Activated T-helper 17 cell treated with anti-CD3 and anti-CD28 coated beads, Interleukin-2, amount 50 U/mL, for 72 hours (primary cell): Measurements from ENCODE around the gene MMP24. TPM values are rescaled to one million over a fixed set of nuclear protein-coding genes. Genes with fewer than 3 reads are reported as not detected.
"Not testable (repeated sequence)": the region's sequence is repeated elsewhere in the genome, so short reads cannot be mapped to it uniquely, and the experiment has no call there.

Experiments used
- ATAC-seq: fragments of 150-1000 bp; cut with Tn5 transposase; replicated peaks from 2 replicates; pipeline ENCODE4 v1.10.0; 2021; ENCODE audit warnings: mild to moderate bottlenecking, moderate library complexity
- H3K27ac Mint-ChIP-seq: one replicate; pipeline ENCODE4 v1.8.0; 2022; ENCODE audit warnings: mixed read lengths
- H3K27me3 Mint-ChIP-seq: one replicate; pipeline ENCODE4 v1.8.0; 2022; ENCODE audit warnings: mixed read lengths
- H3K36me3 Mint-ChIP-seq: one replicate; pipeline ENCODE4 v1.8.0; 2022; ENCODE audit warnings: low read depth, mild to moderate bottlenecking, mixed read lengths
- H3K4me1 Mint-ChIP-seq: one replicate; pipeline ENCODE4 v1.8.0; 2022; ENCODE audit warnings: mixed read lengths
- H3K4me3 Mint-ChIP-seq: one replicate; pipeline ENCODE4 v1.8.0; 2022; ENCODE audit warnings: mild to moderate bottlenecking, mixed read lengths
- H3K9me3 Mint-ChIP-seq: one replicate; pipeline ENCODE4 v1.8.0; 2022; ENCODE audit warnings: mixed read lengths
- total RNA-seq, 2 donors: library from RNA; stranded (reverse); gene quantifications; one replicate each; pipeline ENCODE4 v1.2.3, GENCODE V29; 2022

Gene MMP24
- total RNA-seq, 2 donors from 2014 or later, result 0.04 TPM; not detected in 1

DNA sequence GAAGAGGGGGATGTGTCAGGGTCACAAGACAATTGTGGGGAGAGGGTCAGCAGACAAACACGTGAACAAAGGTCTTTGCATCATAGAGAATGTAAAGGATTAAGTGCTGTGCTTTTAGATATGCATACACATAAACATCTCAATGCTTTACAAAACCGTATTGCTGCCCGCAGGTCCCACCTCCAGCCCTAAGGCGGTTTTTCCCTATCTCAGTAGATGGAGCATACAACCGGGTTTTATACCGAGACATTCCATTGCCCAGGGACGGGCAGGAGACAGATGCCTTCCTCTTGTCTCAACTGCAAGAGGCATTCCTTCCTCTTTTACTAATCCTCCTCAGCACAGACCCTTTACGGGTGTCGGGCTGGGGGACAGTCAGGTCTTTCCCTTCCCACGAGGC is 35.8 kb downstream of the MMP24 start:
- not testable (repeated sequence) for H3K27ac Mint-ChIP-seq, H3K9me3 Mint-ChIP-seq, H3K27me3 Mint-ChIP-seq, ATAC-seq, H3K4me3 Mint-ChIP-seq, H3K4me1 Mint-ChIP-seq
- H3K36me3 Mint-ChIP-seq, result peaks cover 31% of the 10 kb centered on the region

DNA sequence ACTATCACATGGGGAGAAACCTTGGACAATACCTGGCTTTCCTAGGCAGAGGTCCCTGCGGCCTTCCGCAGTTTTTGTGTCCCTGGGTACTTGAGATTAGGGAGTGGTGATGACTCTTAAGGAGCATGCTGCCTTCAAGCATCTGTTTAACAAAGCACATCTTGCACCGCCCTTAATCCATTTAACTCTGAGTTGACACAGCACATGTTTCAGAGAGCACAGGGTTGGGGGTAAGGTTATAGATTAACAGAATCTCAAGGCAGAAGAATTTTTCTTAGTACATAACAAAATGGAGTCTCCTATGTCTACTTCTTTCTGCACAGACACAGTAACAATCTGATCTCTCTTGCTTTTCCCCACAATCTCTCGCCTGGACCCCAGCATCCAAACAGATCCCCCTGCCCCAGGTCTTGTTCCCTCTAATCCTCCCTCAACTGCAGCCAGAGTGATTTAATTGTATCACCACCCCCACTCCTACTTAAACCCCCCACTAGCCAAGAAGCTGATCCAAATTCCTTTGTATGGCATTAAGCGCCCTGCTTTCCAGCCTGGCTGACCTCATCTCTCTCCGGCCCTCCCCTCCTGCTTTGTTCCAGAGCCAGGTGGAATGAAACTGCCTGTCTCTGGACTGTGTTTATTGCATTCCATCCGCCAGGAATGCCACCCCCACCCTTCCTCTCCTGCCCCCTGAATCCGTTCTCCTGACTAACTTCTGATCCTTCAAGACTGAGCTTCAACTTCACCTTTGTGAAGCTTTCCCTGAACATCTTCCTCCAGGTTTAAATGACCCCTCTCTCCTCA is 36.4 kb downstream of the MMP24 start:
- not testable (repeated sequence) for H3K27ac Mint-ChIP-seq

DNA sequence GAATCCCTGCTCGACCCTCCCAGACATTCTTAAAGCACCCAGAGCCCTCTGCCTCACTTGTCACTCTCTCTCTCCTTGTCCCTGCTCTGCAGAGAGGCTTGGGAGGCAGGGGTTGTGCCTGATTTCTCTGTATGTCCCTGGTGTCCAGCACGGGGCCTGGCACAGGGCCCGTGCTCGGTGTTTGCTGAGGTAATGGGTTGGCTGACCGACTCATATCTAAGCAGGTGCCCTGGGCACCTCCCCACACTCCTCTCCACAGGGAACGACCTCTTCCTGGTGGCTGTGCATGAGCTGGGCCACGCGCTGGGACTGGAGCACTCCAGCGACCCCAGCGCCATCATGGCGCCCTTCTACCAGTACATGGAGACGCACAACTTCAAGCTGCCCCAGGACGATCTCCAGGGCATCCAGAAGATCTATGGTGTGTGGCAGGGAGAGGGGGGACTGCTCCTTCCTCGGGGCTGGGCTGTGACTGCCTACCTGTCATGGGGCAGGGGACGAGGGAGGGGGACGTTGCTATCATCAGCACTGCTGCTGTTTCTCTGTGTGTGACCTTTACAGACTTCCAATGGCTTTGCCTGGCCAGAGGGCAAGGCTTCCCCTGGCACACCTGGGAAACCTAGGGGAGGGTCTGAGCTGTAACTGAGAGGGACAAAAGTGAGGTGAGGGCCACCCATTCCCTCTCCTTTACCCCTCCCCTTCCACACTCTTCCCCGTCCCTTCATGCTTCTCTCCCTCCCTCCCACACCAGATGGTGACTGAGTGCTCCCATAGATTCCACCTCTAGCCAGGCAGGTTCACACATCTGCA is 37.2 kb downstream of the MMP24 start:
- Mint-ChIP-seq H3K9me3 (no peaks in the 10 kb centered on the region), H3K36me3 (peaks cover 44% of the 10 kb centered on the region), H3K27ac (no peak overlapping the region), H3K4me3 (no peak overlapping the region), H3K27me3 (no peaks in the 10 kb centered on the region), H3K4me1 (peaks cover 3% of the 10 kb centered on the region)
- no peak for ATAC-seq

More for the DNA sequence above, 36.4 kb downstream of the MMP24 start:
- not testable (repeated sequence) for ATAC-seq, H3K9me3 Mint-ChIP-seq, H3K4me1 Mint-ChIP-seq, H3K27me3 Mint-ChIP-seq, H3K4me3 Mint-ChIP-seq
- peaks cover 37% of the 10 kb centered on the region for H3K36me3 Mint-ChIP-seq

DNA sequence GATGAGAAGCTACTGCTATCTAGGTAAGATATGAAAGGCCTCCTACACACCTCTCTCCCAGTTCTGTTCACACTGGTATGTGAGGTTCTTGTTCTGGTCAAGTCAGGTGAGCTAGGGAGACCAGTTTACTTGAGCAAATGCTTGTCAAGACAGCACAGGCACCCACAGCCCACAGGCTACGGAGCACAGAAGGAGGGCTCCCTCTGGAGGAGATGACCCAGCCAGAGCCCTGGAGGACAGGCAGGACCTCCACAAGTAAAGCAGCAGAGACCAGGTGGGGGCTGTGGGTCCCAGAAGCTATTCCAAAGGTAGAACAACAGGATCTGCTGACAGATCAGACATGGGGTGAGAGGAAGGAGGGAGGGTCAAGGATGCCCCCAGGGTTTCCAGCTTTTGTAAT is 38.3 kb downstream of the MMP24 start:
- H3K27ac Mint-ChIP-seq, result no peak overlapping the region
- no peaks in the 10 kb centered on the region for H3K9me3 Mint-ChIP-seq
- H3K27me3 Mint-ChIP-seq, result no peaks in the 10 kb centered on the region
- peaks cover 3% of the 10 kb centered on the region for H3K4me1 Mint-ChIP-seq
- peaks cover 46% of the 10 kb centered on the region for H3K36me3 Mint-ChIP-seq
- no peak overlapping the region for H3K4me3 Mint-ChIP-seq
- no peak for ATAC-seq

DNA sequence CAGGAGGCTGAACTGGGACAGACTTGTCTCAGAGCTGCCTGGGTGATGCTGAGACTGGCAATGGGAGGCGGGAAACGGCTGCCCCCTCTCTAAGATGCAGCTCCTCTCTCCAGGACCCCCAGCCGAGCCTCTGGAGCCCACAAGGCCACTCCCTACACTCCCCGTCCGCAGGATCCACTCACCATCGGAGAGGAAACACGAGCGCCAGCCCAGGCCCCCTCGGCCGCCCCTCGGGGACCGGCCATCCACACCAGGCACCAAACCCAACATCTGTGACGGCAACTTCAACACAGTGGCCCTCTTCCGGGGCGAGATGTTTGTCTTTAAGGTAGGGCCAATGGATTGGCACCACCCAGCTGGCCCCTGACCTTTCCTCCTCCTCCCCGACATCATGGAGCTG is 40.6 kb downstream of the MMP24 start:
- ATAC-seq, result no peak
- Mint-ChIP-seq H3K4me1 (peaks cover 3% of the 10 kb centered on the region), H3K27ac (no peak overlapping the region)

DNA sequence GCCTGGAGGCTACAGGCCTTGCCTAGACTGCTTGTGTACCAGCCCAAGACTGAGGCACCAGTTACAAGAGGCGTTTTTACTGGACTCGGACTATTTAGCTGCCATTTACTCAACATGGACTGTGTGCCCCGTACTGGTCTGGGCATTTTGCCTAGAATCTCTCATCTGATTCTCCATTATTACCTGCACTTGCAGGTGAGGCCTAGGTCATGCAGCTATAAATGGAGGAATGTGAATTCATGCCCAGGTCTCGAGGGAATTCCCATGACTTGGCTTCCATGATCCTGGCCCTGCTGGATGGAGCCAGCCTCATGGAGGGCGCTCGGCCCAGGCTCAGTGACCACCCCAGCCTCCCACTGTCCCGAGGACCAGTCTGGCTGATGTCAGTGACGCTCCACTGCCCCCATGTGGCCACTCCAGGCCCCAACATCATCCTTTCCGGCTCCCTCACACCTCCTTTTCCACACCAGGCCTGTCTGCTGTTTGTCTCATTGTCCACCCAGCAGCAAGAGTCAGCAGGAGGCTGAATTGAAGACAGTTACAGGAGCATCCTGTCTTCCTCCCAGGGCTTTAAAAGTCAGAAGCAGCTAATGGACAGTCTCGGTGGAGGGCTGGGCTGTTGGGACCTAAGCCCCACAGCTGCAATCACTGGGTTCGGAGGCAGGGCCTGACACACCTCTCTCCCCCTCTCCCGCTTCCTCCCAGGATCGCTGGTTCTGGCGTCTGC is 42.7 kb downstream of the MMP24 start:
- ATAC-seq, result peak; percentile 61
- Mint-ChIP-seq H3K36me3 (peaks cover 55% of the 10 kb centered on the region), H3K4me3 (no peak overlapping the region), H3K27ac (peak overlapping the region; percentile 36), H3K9me3 (no peaks in the 10 kb centered on the region), H3K27me3 (no peaks in the 10 kb centered on the region), H3K4me1 (peaks cover 3% of the 10 kb centered on the region)

More for the DNA sequence above, 40.6 kb downstream of the MMP24 start:
- no peak overlapping the region for H3K4me3 Mint-ChIP-seq
- H3K36me3 Mint-ChIP-seq, result peaks cover 69% of the 10 kb centered on the region
- H3K9me3 Mint-ChIP-seq, result no peaks in the 10 kb centered on the region
- H3K27me3 Mint-ChIP-seq, result no peaks in the 10 kb centered on the region

DNA sequence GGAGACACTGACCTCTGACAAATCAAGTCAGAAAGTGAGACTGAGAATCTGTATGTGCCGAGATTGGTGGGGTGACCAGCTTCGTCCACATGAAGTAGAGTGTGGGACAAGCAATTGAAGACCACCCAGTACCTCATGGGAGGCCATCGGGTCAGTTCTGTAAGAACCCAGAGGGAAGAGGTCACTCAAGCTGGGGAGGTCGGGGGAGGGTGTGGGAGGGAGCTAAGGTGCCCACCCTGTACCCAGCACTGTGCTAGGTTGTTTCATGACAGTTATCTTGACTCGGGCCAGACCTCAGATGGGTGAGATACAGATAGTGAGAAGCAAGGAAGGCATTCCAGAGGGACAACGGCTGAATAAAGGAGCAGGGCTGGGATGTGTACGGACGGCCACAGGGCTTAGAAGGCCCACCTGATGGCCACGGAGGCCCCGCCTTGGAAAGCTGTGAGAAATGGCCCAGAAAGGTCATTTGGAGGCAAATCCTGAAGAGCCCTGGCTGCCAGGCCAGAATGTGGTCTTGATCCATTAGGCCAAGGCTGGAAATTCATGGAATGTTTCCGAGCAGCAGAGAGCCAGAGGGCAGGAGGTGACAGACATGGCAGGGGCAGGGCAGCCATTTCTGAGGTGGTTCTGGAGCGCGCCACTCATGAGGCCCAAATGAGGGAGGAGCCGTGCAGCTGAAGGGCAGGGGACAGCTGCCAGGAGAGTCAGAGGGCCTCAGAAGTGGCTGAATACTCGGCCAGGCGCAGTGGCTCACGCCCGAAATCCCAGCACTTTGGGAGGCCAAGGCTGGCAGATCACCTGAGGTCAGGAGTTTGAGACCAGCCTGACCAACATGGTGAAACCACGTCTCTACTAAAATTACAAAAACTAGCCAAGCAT is 43.8 kb downstream of the MMP24 start:
- Mint-ChIP-seq H3K4me3 (no peak overlapping the region), H3K27me3 (no peaks in the 10 kb centered on the region), H3K4me1 (peaks cover 3% of the 10 kb centered on the region), H3K9me3 (no peaks in the 10 kb centered on the region), H3K27ac (peak overlapping the region; percentile 76), H3K36me3 (peaks cover 48% of the 10 kb centered on the region)
- ATAC-seq, result no peak

DNA sequence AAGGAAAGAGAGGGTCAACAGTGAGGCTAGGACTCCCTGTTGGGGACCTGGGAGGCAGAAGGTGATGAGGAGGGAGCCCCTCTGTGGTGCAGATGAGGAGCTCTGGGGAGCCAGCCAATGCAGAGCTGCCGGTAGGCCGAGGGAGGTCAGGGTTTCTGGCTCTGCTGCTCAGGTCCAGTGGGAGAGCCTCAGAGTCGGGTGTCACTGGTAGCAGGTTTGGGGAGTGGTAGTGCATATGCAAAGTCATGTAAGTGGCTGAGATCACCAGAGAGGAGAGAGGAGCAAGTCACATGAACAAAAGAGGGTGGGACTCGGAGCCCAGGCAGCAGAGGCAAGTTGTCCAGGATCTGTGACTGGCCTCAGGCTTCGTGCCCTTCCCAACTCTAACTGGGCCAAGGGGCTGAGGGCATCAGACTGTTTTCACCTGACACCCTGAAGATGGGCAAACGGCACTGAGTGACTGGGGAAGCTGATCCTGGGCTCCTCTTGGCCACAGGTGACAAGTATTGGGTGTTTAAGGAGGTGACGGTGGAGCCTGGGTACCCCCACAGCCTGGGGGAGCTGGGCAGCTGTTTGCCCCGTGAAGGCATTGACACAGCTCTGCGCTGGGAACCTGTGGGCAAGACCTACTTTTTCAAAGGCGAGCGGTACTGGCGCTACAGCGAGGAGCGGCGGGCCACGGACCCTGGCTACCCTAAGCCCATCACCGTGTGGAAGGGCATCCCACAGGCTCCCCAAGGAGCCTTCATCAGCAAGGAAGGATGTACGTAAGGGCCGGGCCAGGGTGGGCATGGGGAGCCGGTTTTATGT is 44.8 kb downstream of the MMP24 start:
- Mint-ChIP-seq H3K27me3 (no peaks in the 10 kb centered on the region), H3K4me3 (no peak overlapping the region), H3K36me3 (peaks cover 57% of the 10 kb centered on the region), H3K4me1 (peaks cover 3% of the 10 kb centered on the region), H3K9me3 (no peaks in the 10 kb centered on the region), H3K27ac (peak overlapping the region; percentile 76)
- ATAC-seq, result no peak

DNA sequence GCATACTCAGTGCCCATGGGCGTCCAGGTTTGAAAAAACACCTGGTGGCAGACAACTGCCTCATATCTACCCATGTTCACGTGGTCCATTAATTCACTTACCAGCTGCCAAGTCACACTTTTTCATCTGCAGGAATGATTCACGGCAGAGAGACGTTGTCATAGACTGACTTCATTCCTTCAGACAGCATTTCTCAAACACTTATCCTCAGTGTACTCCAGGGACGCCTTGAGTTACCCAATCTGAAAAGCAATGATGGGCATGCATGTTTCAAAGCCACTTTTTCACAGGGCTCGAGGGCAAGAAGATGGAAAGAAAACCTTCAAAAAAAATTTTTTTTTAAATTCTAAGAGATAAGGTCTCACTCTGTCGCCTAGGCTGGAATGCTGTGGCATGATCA is 45.4 kb downstream of the MMP24 start:
- Mint-ChIP-seq H3K4me3 (no peak overlapping the region), H3K27me3 (no peaks in the 10 kb centered on the region), H3K27ac (no peak overlapping the region), H3K9me3 (no peaks in the 10 kb centered on the region), H3K36me3 (peaks cover 57% of the 10 kb centered on the region), H3K4me1 (no peaks in the 10 kb centered on the region)
- ATAC-seq, result no peak

DNA sequence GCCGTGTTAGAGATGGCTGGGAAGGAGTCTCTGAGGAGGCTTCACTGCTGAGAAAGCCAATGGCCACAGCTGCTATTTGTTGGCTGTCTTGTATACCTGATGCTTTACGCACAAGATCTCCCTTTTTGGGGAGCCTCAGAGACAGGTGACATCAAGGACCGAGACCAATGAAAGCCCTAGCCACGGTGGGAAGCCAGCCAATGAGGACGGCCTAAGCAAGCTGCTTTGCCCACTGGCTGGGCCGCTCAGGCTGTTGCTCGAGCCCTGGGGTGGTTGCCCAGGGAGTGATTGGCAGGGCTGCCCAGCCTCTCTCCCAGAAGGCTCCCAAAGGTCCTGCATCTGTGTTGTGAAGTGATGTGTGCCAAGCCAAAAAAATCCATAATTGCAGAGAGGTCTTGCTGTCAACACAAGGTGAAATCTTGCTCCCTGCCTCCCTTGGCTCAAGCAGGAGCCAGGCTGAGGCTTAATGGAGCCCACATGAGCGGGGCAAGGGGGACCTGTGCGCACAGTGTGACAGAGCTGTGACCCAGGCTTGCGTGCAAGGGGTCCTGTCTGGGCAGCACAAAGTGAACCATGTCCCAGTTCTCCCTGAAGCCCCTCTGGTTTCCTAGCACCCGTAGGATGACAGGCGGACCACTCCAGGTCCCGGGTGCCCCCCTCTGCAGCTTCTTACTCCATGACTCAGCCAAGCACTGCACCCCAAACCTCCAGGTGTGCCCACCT is 47.1 kb downstream of the MMP24 start:
- Mint-ChIP-seq H3K36me3 (peaks cover 59% of the 10 kb centered on the region), H3K9me3 (no peaks in the 10 kb centered on the region), H3K4me3 (no peak overlapping the region), H3K4me1 (no peaks in the 10 kb centered on the region), H3K27ac (peak overlapping the region; percentile 28), H3K27me3 (no peaks in the 10 kb centered on the region)
- ATAC-seq, result no peak

DNA sequence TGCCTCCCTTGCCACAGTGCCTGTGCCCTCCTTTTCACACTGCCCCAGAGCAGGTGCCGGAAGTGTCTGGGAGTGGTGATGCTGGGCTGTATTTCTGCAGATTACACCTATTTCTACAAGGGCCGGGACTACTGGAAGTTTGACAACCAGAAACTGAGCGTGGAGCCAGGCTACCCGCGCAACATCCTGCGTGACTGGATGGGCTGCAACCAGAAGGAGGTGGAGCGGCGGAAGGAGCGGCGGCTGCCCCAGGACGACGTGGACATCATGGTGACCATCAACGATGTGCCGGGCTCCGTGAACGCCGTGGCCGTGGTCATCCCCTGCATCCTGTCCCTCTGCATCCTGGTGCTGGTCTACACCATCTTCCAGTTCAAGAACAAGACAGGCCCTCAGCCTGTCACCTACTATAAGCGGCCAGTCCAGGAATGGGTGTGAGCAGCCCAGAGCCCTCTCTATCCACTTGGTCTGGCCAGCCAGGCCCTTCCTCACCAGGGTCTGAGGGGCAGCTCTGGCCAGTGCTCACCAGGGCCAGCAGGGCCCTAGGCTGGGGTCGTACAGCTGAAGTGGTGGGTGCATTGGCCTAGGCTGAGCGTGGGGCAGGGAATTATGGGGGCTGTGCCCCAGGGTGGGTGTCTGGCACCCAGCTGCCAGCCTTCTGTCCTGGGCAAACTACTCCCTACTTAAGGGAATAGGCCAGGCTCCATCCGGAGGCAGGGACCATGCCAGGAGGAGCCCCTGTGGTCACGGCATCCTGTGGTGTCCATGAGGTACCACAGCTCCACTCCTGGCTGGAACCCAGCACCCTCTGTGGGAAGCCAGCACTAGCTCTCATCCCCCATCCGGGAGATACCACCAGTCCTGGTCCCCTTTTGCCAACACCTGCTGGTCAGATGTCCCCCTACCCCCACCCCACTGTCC is 47.9 kb downstream of the MMP24 start:
- H3K4me3 Mint-ChIP-seq, result no peak overlapping the region
- peaks cover 67% of the 10 kb centered on the region for H3K36me3 Mint-ChIP-seq
- H3K9me3 Mint-ChIP-seq, result no peaks in the 10 kb centered on the region
- peak overlapping the region; percentile 28 for H3K27ac Mint-ChIP-seq
- no peaks in the 10 kb centered on the region for H3K4me1 Mint-ChIP-seq
- no peak for ATAC-seq
- H3K27me3 Mint-ChIP-seq, result no peaks in the 10 kb centered on the region

DNA sequence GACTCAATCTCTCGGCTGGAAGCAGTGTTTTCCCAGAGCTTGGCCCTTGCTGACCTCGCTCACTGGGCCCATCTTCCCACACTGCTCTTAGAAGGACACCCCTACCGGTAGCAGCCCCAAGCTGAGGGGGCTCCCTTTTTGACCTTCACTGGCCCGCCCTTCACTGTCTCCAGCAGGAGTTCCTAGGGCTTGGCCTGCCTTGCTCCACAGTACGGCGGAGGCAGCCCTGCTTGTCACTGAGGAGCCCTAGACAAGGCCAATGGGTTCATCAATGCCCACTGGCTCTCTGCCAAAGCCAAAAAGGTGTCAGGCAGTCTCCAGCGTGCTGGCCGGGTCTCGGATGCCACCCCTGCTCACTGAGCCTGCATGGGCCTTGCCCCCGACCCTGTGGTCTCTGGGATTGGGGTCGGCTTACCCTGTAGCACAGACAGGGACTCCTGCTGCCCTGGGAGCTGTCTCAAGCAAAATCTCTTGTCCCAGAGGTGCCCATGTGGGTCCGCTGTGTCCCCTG is 49.3 kb downstream of the MMP24 start:
- H3K27ac Mint-ChIP-seq, result peak overlapping the region; percentile 100
- ATAC-seq, result no peak
- H3K4me3 Mint-ChIP-seq, result peak overlapping the region; percentile 99
- H3K9me3 Mint-ChIP-seq, result no peaks in the 10 kb centered on the region
- H3K27me3 Mint-ChIP-seq, result no peaks in the 10 kb centered on the region
- peaks cover 68% of the 10 kb centered on the region for H3K36me3 Mint-ChIP-seq
- peaks cover 4% of the 10 kb centered on the region for H3K4me1 Mint-ChIP-seq
